Hepatocyte (in vitro differentiated cells): ENCODE measurements around the gene RIPK4. TPM values are rescaled to one million over a fixed set of nuclear protein-coding genes. Genes with fewer than 3 reads are reported as not detected.

Experiments
- DNase-seq: peaks from one replicate; pipeline ENCODE4 v3.0.0-alpha.2; 2016; ENCODE audit warnings: low spot score
- H2AFZ ChIP-seq: fragments of 200-600 bp; sonication (generic); 2 replicates; pipeline ENCODE4 v1.6.0; 2016; ENCODE audit warnings: antibody characterized with exemption, mild to moderate bottlenecking
- H3K27ac ChIP-seq: fragments of 200-600 bp; sonication (generic); 2 replicates; pipeline ENCODE4 v1.5.1; 2016; ENCODE audit warnings: mild to moderate bottlenecking
- H3K27me3 ChIP-seq: fragments of 200-600 bp; sonication (generic); 2 replicates; pipeline ENCODE4 v1.6.1; 2016
- H3K36me3 ChIP-seq: fragments of 200-600 bp; sonication (generic); replicated peaks from 2 replicates; pipeline ENCODE4 v1.5.1; 2016; ENCODE audit warnings: low read depth; ENCODE audit not compliant: insufficient read depth
- H3K4me1 ChIP-seq: fragments of 200-600 bp; sonication (generic); 2 replicates; pipeline ENCODE4 v1.5.1; 2016; ENCODE audit warnings: mild to moderate bottlenecking, moderate library complexity; ENCODE audit not compliant: insufficient read depth
- H3K4me2 ChIP-seq: fragments of 200-600 bp; sonication (generic); 2 replicates; pipeline ENCODE4 v1.6.0; 2016
- H3K4me3 ChIP-seq: fragments of 200-600 bp; sonication (generic); 2 replicates; pipeline ENCODE4 v1.5.1; 2016; ENCODE audit warnings: mild to moderate bottlenecking
- H3K79me2 ChIP-seq: fragments of 200-600 bp; sonication (generic); 2 replicates; pipeline ENCODE4 v1.6.0; 2017; ENCODE audit warnings: mild to moderate bottlenecking
- H3K9me2 ChIP-seq: fragments of 200-600 bp; sonication (generic); replicated peaks from 2 replicates; pipeline ENCODE4 v1.6.0; 2017; ENCODE audit warnings: mild to moderate bottlenecking; ENCODE audit not compliant: insufficient read depth
- H3K9me3 ChIP-seq: fragments of 200-600 bp; sonication (generic); 2 replicates; pipeline ENCODE4 v1.5.1; 2016; ENCODE audit warnings: low read depth, mild to moderate bottlenecking
- H4K20me1 ChIP-seq: fragments of 200-600 bp; sonication (generic); 2 replicates; pipeline ENCODE4 v1.6.0; 2016; ENCODE audit warnings: mild to moderate bottlenecking; ENCODE audit not compliant: insufficient read depth, poor library complexity, severe bottlenecking
- EZH2 ChIP-seq: fragments of 200-600 bp; sonication (generic); IDR thresholded peaks from 2 replicates; pipeline ENCODE4 v1.6.1; 2016; ENCODE audit warnings: antibody characterized with exemption, mild to moderate bottlenecking, borderline replicate concordance
- EZH2phosphoT487 ChIP-seq: fragments of 200-600 bp; sonication (generic); IDR thresholded peaks from one replicate; pipeline ENCODE4 v1.6.1; 2018; ENCODE audit warnings: antibody characterized with exemption, mild to moderate bottlenecking, low read depth, moderate library complexity; ENCODE audit not compliant: unreplicated experiment, severe bottlenecking
- WGBS: methylation state at CpG from one replicate; pipeline ENCODE4 v1.1.6; 2016; ENCODE audit warnings: low lambda C conversion rate; ENCODE audit errors: missing lambda C conversion rate; 5-methylcytosine and 5-hydroxymethylcytosine counted together
- polyA plus RNA-seq: library from polyadenylated mRNA; unstranded; fragments of >200 nt; fragmentation: Nextera tagmentation; extraction: Ambion mirVana; gene quantifications from 2 replicates; pipeline ENCODE4 v1.2.1, GENCODE V29; 2016
- total RNA-seq: library from RNA; depleted of rRNA; stranded (reverse); fragments of >200 nt; gene quantifications from 2 replicates; pipeline ENCODE4 v1.2.3, GENCODE V29; 2014
- TF ChIP-seq, protein P1 (sequence below): fragments of 200-600 bp; sonication (generic); IDR thresholded peaks from 2 replicates; pipeline ENCODE4 v1.5.1; 2016; ENCODE audit warnings: antibody characterized with exemption, mild to moderate bottlenecking; ENCODE audit not compliant: poor library complexity

RIPK4 gene
- total and polyA plus RNA-seq, 2 experiments from 2014 or later = 28.1 to 32.8 TPM

GRCh38 chr21:41706263-41706639 lies 60.6 kb downstream of the RIPK4 start:
- Histone ChIP-seq H3K36me3 (no peaks in the 10 kb centered on the region), H3K9me3 (no peaks in the 10 kb centered on the region), H3K4me1 (peaks cover 43% of the 10 kb centered on the region), H3K4me3 (no peak overlapping the region), H3K27me3 (no peaks in the 10 kb centered on the region), H3K9me2 (no peaks in the 10 kb centered on the region), H4K20me1 (no peaks in the 10 kb centered on the region), H3K79me2 (no peaks in the 10 kb centered on the region), H2AFZ (no peak overlapping the region), H3K27ac (peak overlapping the region; percentile 88), H3K4me2 (no peak overlapping the region)
- WGBS = 76% methylated on average over 4 of the region's 4 CpGs
- DNase-seq = no peak
- TF ChIP-seq, protein P1, sequence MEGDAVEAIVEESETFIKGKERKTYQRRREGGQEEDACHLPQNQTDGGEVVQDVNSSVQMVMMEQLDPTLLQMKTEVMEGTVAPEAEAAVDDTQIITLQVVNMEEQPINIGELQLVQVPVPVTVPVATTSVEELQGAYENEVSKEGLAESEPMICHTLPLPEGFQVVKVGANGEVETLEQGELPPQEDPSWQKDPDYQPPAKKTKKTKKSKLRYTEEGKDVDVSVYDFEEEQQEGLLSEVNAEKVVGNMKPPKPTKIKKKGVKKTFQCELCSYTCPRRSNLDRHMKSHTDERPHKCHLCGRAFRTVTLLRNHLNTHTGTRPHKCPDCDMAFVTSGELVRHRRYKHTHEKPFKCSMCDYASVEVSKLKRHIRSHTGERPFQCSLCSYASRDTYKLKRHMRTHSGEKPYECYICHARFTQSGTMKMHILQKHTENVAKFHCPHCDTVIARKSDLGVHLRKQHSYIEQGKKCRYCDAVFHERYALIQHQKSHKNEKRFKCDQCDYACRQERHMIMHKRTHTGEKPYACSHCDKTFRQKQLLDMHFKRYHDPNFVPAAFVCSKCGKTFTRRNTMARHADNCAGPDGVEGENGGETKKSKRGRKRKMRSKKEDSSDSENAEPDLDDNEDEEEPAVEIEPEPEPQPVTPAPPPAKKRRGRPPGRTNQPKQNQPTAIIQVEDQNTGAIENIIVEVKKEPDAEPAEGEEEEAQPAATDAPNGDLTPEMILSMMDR = no peak
- no peak for TF ChIP-seq EZH2phosphoT487

- DNase-seq = no peak
- no peaks in the 10 kb centered on the region for H4K20me1 ChIP-seq
- H3K27me3 ChIP-seq = no peaks in the 10 kb centered on the region
- no peak overlapping the region for H3K4me3 ChIP-seq
- H3K9me3 ChIP-seq = no peaks in the 10 kb centered on the region
- H3K9me2 ChIP-seq = no peaks in the 10 kb centered on the region
- no peak overlapping the region for H3K4me2 ChIP-seq
- H3K27ac ChIP-seq = peak overlapping the region; percentile 88
- H2AFZ ChIP-seq = no peak overlapping the region
- H3K79me2 ChIP-seq = no peaks in the 10 kb centered on the region
- H3K36me3 ChIP-seq = no peaks in the 10 kb centered on the region
- H3K4me1 ChIP-seq = peaks cover 39% of the 10 kb centered on the region
- 89% methylated on average over 16 of the region's 16 CpGs for WGBS
- TF ChIP-seq, protein P1 = no peak
Measured at GRCh38 chr21:41705546-41706262, 61.1 kb downstream of the RIPK4 start.

GRCh38 chr21:41703857-41704501 lies 62.9 kb downstream of the RIPK4 start:
- H3K79me2 ChIP-seq = no peaks in the 10 kb centered on the region
- peak overlapping the region; percentile 88 for H3K27ac ChIP-seq
- no peaks in the 10 kb centered on the region for H3K9me2 ChIP-seq
- H2AFZ ChIP-seq = no peak overlapping the region
- H3K4me1 ChIP-seq = peaks cover 39% of the 10 kb centered on the region
- peak; percentile 83 for DNase-seq
- WGBS = 70% methylated on average over 17 of the region's 18 CpGs
- H3K36me3 ChIP-seq = no peaks in the 10 kb centered on the region
- H3K4me2 ChIP-seq = no peak overlapping the region
- no peaks in the 10 kb centered on the region for H4K20me1 ChIP-seq
- no peak overlapping the region for H3K4me3 ChIP-seq
- no peaks in the 10 kb centered on the region for H3K9me3 ChIP-seq
- no peak for TF ChIP-seq EZH2
- TF ChIP-seq, protein P1 = no peak
- TF ChIP-seq EZH2phosphoT487 = no peak
- H3K27me3 ChIP-seq = no peaks in the 10 kb centered on the region
